HG03457 (cell line): ENCODE results near the gene MCM10.

Source experiments
- ATAC-seq: cut with Tn5 transposase; IDR thresholded peaks from one replicate; pipeline ENCODE4 v1.9.1; 2021; ENCODE audit warnings: moderate number of reproducible peaks; ENCODE audit not compliant: unreplicated experiment

Gene MCM10

DNA sequence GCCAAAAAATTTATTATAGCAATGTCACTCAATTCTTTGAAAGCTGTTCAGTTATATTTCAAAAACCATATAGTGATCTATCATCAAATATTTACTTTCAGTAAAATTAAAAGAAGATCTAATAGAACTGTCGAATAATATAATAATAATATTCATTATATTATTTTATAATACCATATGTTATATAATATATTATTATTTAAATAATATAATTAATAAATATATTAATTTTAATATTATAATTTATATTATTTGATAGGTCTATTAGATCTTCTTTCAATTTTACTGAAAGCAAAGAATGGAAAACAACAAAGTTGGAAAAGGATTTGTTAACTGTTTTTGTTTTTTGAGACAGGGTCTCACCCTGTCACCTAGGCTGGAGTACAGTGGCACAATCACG lies 95.3 kb downstream of the MCM10 start:
- no peak for ATAC-seq

DNA sequence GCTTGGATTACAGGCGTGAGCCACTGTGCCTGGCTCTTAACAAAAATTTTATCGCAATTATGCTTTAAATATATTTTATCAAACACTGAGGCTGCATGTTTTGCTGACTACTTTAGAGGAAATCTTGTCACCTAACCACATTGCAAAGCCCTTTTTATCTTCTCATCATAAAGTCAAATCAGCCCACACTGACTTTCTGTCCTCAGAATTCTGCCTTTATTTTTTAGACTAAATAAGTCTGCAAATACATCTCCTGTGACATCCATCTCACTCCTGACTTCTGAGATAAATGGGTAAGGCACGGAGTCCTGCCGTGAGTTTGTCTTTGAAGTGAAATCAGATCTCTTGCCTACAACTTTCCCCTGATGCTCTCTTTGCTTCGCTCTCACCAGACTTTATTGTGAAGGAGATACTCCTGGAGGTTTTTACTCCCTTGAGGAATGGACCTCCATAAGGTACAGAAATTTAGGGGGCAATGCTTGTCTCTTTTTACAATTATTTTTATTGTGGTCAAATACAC lies 96.3 kb downstream of the MCM10 start:
- no peak for ATAC-seq
